ENCODE results near the gene ZNF821.
"Not testable (repeated sequence)": the region's sequence is repeated elsewhere in the genome, so short reads cannot be mapped to it uniquely, and the experiment has no call there.

The ZNF821 gene, protein sequence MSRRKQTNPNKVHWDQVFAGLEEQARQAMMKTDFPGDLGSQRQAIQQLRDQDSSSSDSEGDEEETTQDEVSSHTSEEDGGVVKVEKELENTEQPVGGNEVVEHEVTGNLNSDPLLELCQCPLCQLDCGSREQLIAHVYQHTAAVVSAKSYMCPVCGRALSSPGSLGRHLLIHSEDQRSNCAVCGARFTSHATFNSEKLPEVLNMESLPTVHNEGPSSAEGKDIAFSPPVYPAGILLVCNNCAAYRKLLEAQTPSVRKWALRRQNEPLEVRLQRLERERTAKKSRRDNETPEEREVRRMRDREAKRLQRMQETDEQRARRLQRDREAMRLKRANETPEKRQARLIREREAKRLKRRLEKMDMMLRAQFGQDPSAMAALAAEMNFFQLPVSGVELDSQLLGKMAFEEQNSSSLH

DNA sequence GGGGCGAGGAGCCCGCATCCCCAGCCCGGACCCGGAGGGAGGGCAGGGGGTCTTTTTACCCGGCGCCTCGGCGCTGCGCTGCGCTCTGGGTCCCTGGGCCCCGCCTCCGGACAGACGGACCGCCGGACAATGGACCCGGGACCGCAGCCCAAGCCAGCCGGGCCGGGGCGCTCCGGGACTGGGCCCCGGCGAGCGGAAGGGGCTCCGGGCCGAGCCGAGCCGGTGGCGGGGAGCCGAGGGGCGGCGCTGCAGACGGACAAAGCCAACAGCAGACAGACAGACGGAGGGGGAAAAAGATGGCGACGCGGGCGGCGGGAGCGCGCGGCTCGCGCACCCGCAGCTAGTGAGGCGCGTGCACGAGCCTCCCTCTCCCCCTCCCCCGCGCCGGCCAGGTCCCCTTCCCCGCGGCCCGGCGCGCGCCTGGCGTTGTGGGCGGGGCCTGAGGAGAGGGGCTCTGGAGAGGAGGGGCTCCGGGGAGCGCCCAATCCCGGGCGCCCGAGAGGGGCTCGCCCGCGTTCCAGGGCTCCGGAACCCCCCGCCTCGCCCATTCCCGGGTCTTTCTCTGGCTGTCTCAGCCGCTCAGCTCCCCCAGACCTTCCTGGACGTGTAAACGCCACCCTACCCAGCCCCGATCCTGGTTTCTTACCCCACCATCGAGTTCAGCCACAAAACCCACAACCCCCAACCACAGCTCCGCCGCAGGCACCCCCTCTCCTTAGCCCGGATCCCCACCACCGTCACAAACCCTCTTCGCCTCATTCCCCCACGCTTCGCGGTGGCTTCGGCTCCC, at the start of gene ZNF821:
ZNF821 (minus strand) TSS at position 334 of the 790 bp plus-strand sequence. CDS start 4,236 bp downstream, outside the sequence.
- peak; percentile 74 for DNase-seq

DNA sequence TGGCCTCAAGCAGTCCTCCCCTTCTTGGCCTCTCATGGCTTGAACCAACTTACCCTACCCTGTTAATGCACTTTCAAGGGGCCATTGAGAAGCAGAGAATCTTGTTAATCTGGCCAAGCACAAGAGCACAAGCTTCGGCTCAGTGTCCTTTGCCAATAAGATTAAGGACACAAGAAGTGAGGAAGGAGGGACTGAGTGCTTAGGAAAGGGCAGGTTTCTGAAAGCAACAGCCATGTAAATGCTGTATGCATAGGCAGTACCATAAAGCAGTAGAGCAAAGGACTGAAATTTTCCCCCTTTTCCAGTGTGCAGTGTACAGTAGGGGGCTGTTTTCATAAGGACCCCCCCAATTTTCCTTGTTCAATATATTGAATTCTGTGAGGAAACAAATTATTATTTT, 49.0 kb upstream of the ZNF821 start:
- DNase-seq, result no peak

GRCh38 chr16:71931599-71931998, 47.6 kb upstream of the ZNF821 start:
- no peak for DNase-seq

GRCh38 chr16:71931001-71931400, 47.0 kb upstream of the ZNF821 start:
- no peak for DNase-seq

- DNase-seq, result no peak
Observed at GRCh38 chr16:71930013-71930563, 46.1 kb upstream of the ZNF821 start.

- DNase-seq, result peak; percentile 61
Observed at GRCh38 chr16:71929048-71929447, 45.1 kb upstream of the ZNF821 start.

DNA sequence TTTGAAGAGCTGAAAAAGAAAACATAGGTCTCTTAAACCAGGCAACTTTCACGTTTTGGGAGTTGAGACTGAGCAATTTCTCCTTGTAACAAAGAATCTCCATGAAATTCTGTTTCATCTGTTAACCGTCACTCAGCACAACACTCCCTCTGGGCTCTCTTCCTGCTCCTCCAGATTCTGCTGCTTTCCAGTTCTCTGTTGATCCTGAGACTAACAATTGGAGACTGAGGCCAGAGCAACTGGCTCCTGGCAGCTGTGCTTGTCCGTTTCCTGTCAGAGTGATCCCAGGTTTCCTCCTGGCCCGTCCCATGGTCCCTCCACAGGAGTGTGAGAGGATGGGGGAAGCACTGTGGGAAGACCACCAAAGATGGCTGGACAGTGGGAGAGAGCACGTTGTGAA, 43.8 kb upstream of the ZNF821 start:
- no peak for DNase-seq

DNA sequence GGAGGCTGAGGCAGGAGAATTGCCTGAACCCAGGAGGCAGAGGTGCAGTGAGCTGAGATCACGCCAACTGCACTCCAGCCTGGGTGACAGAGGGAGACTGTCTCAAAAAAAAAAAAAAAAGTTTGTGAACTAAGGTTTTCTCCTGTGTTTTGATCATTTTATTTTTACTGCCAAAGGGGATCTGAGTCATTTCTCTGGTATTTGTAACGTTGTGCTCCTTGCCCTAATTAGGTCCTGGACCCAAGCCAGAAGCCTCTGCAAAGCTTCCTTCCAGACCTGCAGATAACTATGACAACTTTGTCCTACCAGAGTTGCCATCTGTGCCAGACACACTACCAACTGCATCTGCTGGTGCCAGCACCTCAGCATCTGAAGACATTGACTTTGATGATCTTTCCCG, 43.4 kb upstream of the ZNF821 start:
- peak; percentile 93 for DNase-seq

- DNase-seq, result no peak
Observed at GRCh38 chr16:71924710-71925109, 40.7 kb upstream of the ZNF821 start.

DNA sequence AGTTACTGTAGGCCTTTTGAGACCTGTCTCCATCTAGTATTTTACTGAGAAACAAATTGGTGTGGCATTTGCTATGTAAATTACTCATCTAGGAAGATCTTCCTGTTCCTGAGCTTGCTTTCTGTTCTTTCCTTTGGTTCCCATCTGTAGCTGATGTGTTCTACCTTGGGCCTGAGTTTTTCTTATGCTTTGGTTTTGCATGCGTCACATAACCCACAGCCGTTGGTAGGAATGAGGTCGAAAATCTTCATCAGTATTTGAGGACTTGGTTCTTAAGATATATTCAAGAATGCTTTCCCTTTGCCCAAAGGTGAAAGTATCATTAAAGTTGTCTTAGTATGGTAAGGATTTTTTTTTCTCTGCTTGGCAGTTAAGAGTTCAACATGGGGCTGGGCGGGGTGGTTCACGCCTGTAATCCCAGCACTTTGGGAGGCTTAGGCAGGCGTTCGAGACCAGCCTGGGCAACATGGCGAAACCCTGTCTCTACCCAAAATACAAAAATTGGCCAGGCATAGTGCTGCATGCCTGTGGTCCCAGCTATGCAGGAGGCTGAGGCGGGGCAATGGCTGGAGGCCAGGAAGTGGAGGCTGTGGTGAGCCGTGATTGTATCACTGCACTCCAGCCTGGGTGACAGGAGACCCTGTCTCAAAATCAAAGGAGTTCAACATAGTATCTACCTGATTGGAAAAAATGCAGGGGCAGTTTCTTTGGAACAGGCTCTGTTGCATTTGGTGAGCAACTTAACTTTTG, 40.1 kb upstream of the ZNF821 start:
- peak; percentile 43 for DNase-seq

DNA sequence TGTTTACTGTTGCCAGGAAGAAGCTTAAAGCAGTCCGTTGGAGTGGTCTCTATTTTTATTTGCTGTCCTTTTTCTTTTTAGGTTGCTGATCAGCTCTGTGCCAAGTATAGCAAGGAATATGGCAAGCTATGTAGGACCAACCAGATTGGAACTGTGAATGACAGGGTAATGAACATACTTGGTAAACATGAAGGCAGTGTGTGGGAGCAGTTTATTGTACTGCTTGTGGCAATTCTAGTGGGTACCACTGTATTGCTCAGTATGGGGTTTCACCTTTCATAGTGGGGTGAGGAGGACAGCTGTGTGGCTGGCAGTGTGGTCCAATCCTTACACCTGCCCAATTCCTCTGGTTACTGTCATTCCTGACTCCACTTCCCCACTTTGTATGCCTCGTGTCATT, 36.7 kb upstream of the ZNF821 start:
- DNase-seq, result no peak

DNA sequence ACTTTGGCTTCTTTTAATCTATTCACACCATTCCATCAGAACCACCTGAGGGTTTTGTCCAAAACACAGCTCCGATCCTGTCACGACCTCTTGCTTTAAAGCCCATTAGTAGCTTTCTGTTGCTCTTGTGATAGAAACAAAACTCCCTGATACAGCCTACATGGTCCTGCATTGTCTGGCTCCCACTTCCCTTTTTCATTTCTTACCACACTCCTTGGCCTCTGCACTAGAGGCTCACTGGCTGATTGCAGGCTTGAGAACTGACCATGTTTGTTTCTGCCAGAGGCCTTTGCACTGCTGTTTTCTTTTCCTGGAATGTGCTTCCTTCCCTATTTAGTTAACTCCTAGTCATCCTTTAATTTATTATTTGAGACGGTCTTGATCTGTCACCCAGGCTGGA, 35.1 kb upstream of the ZNF821 start:
- DNase-seq, result no peak

GRCh38 chr16:71917900-71918299, 33.9 kb upstream of the ZNF821 start:
- DNase-seq, result peak; percentile 64

DNA sequence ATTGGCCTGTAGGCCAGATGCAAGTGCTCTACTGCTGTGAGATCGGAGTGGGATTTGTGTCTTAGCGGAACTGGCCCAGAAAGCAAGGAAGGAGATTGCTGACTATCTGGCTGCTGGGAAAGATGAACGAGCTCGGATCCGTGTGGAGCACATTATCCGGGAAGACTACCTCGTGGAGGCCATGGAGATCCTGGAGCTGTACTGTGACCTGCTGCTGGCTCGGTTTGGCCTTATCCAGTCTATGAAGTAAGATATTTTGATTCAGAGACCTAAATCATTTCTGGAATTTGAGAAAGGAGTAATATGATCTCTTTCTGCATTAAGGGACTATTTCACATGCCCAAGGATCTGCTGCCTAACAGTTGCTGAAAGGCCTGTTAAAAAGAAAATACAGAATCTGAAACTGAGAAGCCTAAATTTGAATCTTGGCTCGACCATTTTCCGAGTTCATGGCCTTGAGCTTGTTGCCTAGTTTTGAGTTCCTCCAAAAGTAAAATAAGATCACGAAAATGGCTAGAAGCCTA, 32.5 kb upstream of the ZNF821 start:
- peak; percentile 13 for DNase-seq

- no peak for DNase-seq
Observed at GRCh38 chr16:71915350-71915749, 31.4 kb upstream of the ZNF821 start.

- no peak for DNase-seq
Observed at GRCh38 chr16:71914802-71915201, 30.8 kb upstream of the ZNF821 start.

GRCh38 chr16:71912534-71913275, 28.7 kb upstream of the ZNF821 start:
- no peak for DNase-seq

- no peak for DNase-seq
Observed at GRCh38 chr16:71911121-71911520, 27.1 kb upstream of the ZNF821 start.

GRCh38 chr16:71905765-71906164, 21.8 kb upstream of the ZNF821 start:
- not testable (repeated sequence) for DNase-seq

GRCh38 chr16:71904239-71904638, 20.3 kb upstream of the ZNF821 start:
- DNase-seq, result no peak

GRCh38 chr16:71903608-71904007, 19.6 kb upstream of the ZNF821 start:
- DNase-seq, result no peak

Measured in fibroblast of upper back skin (primary cell).